ENCODE measurements around the gene TTC12.

Gene TTC12

GRCh38 chr11:113382121-113382520, 67.7 kb downstream of the TTC12 start:
- TF ChIP-seq TEAD4 (IDR thresholded peaks at IDR 0.05), result no peak
- no peak for TF ChIP-seq RAD21 (IDR thresholded peaks at IDR 0.05; ENCODE audit: low read depth)
- no peak for TF ChIP-seq FOXM1 (IDR thresholded peaks at IDR 0.05; ENCODE audit: borderline replicate concordance, low read depth)
- no peak for TF ChIP-seq CEBPB (IDR thresholded peaks at IDR 0.05)
- TF ChIP-seq, protein P1, sequence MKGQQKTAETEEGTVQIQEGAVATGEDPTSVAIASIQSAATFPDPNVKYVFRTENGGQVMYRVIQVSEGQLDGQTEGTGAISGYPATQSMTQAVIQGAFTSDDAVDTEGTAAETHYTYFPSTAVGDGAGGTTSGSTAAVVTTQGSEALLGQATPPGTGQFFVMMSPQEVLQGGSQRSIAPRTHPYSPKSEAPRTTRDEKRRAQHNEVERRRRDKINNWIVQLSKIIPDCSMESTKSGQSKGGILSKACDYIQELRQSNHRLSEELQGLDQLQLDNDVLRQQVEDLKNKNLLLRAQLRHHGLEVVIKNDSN (IDR thresholded peaks at IDR 0.05), result no peak
- no peak for TF ChIP-seq NFIC (IDR thresholded peaks at IDR 0.05)
- TF ChIP-seq ZBTB7A (IDR thresholded peaks at IDR 0.05; ENCODE audit: low read depth), result no peak
- TF ChIP-seq EP300 (IDR thresholded peaks at IDR 0.05; ENCODE audit: borderline replicate concordance), result no peak
- TF ChIP-seq EGR1 (IDR thresholded peaks at IDR 0.05), result no peak
- TF ChIP-seq YY1 (IDR thresholded peaks at IDR 0.05; ENCODE audit: low read depth), result no peak
- TF ChIP-seq MAX (IDR thresholded peaks at IDR 0.05), result no peak
- TF ChIP-seq, protein P2, sequence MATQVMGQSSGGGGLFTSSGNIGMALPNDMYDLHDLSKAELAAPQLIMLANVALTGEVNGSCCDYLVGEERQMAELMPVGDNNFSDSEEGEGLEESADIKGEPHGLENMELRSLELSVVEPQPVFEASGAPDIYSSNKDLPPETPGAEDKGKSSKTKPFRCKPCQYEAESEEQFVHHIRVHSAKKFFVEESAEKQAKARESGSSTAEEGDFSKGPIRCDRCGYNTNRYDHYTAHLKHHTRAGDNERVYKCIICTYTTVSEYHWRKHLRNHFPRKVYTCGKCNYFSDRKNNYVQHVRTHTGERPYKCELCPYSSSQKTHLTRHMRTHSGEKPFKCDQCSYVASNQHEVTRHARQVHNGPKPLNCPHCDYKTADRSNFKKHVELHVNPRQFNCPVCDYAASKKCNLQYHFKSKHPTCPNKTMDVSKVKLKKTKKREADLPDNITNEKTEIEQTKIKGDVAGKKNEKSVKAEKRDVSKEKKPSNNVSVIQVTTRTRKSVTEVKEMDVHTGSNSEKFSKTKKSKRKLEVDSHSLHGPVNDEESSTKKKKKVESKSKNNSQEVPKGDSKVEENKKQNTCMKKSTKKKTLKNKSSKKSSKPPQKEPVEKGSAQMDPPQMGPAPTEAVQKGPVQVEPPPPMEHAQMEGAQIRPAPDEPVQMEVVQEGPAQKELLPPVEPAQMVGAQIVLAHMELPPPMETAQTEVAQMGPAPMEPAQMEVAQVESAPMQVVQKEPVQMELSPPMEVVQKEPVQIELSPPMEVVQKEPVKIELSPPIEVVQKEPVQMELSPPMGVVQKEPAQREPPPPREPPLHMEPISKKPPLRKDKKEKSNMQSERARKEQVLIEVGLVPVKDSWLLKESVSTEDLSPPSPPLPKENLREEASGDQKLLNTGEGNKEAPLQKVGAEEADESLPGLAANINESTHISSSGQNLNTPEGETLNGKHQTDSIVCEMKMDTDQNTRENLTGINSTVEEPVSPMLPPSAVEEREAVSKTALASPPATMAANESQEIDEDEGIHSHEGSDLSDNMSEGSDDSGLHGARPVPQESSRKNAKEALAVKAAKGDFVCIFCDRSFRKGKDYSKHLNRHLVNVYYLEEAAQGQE (IDR thresholded peaks at IDR 0.05; ENCODE audit: low read depth), result no peak
- TF ChIP-seq TCF12 (IDR thresholded peaks at IDR 0.05; ENCODE audit: low read depth), result no peak
- TF ChIP-seq CREB1 (IDR thresholded peaks at IDR 0.05; ENCODE audit: low read depth), result no peak
- no peak for TF ChIP-seq TAF1 (IDR thresholded peaks at IDR 0.05; ENCODE audit: low read depth)

GRCh38 chr11:113384551-113384950, 70.2 kb downstream of the TTC12 start:
- TF ChIP-seq TAF1 (IDR thresholded peaks at IDR 0.05; ENCODE audit: low read depth) (no peak), MAX (IDR thresholded peaks at IDR 0.05) (no peak), RAD21 (IDR thresholded peaks at IDR 0.05; ENCODE audit: low read depth) (no peak), ZBTB7A (IDR thresholded peaks at IDR 0.05; ENCODE audit: low read depth) (no peak), TCF12 (IDR thresholded peaks at IDR 0.05; ENCODE audit: low read depth) (no peak), CREB1 (IDR thresholded peaks at IDR 0.05; ENCODE audit: low read depth) (no peak), YY1 (IDR thresholded peaks at IDR 0.05; ENCODE audit: low read depth) (no peak), EP300 (IDR thresholded peaks at IDR 0.05; ENCODE audit: borderline replicate concordance) (no peak), TEAD4 (IDR thresholded peaks at IDR 0.05) (no peak), CEBPB (IDR thresholded peaks at IDR 0.05) (no peak), FOXM1 (IDR thresholded peaks at IDR 0.05; ENCODE audit: borderline replicate concordance, low read depth) (no peak), NFIC (IDR thresholded peaks at IDR 0.05) (no peak), EGR1 (IDR thresholded peaks at IDR 0.05) (no peak)
- TF ChIP-seq, protein P1 (IDR thresholded peaks at IDR 0.05), result no peak
- TF ChIP-seq, protein P2 (IDR thresholded peaks at IDR 0.05; ENCODE audit: low read depth), result no peak

- TF ChIP-seq NFIC (IDR thresholded peaks at IDR 0.05) (no peak), ZBTB7A (IDR thresholded peaks at IDR 0.05; ENCODE audit: low read depth) (no peak), CEBPB (IDR thresholded peaks at IDR 0.05) (no peak), RAD21 (IDR thresholded peaks at IDR 0.05; ENCODE audit: low read depth) (no peak), TEAD4 (IDR thresholded peaks at IDR 0.05) (no peak), YY1 (IDR thresholded peaks at IDR 0.05; ENCODE audit: low read depth) (no peak), CREB1 (IDR thresholded peaks at IDR 0.05; ENCODE audit: low read depth) (no peak), EGR1 (IDR thresholded peaks at IDR 0.05) (no peak), TAF1 (IDR thresholded peaks at IDR 0.05; ENCODE audit: low read depth) (no peak), EP300 (IDR thresholded peaks at IDR 0.05; ENCODE audit: borderline replicate concordance) (no peak), MAX (IDR thresholded peaks at IDR 0.05) (no peak)
These were observed 71.4 kb downstream of the TTC12 start for GRCh38 chr11:113385749-113386148.

DNA sequence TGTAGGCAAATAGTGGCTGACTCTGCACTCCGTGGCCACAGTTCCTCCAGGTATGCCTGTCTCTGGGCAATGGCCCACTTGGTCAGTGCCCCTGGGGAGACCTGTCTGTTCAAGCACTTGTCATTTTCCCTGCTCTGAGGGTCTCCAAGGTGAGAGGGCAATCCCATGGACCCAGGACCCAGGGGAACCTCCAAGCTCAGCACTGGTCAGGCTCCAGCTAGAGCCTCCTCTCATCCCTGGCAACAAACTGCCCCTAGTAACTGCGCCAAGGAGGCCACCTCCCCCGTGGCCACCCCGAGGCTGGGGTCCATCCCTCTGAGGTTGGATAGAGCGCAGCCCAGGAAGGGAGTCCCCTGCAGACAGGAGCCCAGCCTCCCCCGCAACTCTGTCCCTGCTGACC, 72.5 kb downstream of the TTC12 start:
- no peak for TF ChIP-seq TAF1 (IDR thresholded peaks at IDR 0.05; ENCODE audit: low read depth)
- TF ChIP-seq MAX (IDR thresholded peaks at IDR 0.05), result no peak
- TF ChIP-seq CEBPB (IDR thresholded peaks at IDR 0.05), result no peak
- TF ChIP-seq, protein P1 (IDR thresholded peaks at IDR 0.05), result no peak
- no peak for TF ChIP-seq NFIC (IDR thresholded peaks at IDR 0.05)
- TF ChIP-seq YY1 (IDR thresholded peaks at IDR 0.05; ENCODE audit: low read depth), result no peak
- TF ChIP-seq, protein P2 (IDR thresholded peaks at IDR 0.05; ENCODE audit: low read depth), result no peak
- TF ChIP-seq FOXM1 (IDR thresholded peaks at IDR 0.05; ENCODE audit: borderline replicate concordance, low read depth), result no peak
- no peak for TF ChIP-seq CREB1 (IDR thresholded peaks at IDR 0.05; ENCODE audit: low read depth)
- TF ChIP-seq TEAD4 (IDR thresholded peaks at IDR 0.05), result no peak
- TF ChIP-seq RAD21 (IDR thresholded peaks at IDR 0.05; ENCODE audit: low read depth), result no peak
- TF ChIP-seq TCF12 (IDR thresholded peaks at IDR 0.05; ENCODE audit: low read depth), result no peak
- no peak for TF ChIP-seq EP300 (IDR thresholded peaks at IDR 0.05; ENCODE audit: borderline replicate concordance)
- TF ChIP-seq ZBTB7A (IDR thresholded peaks at IDR 0.05; ENCODE audit: low read depth), result no peak
- no peak for TF ChIP-seq EGR1 (IDR thresholded peaks at IDR 0.05)

Measured in Ishikawa (cell line).